GM19023 (cell line): Measurements from ENCODE around the gene SPNS3.

Experiments
- ATAC-seq: cut with Tn5 transposase; IDR thresholded peaks from one replicate; pipeline ENCODE4 v1.9.1; 2021; ENCODE audit warnings: mild to moderate bottlenecking, moderate library complexity; ENCODE audit not compliant: unreplicated experiment

The SPNS3 gene

DNA sequence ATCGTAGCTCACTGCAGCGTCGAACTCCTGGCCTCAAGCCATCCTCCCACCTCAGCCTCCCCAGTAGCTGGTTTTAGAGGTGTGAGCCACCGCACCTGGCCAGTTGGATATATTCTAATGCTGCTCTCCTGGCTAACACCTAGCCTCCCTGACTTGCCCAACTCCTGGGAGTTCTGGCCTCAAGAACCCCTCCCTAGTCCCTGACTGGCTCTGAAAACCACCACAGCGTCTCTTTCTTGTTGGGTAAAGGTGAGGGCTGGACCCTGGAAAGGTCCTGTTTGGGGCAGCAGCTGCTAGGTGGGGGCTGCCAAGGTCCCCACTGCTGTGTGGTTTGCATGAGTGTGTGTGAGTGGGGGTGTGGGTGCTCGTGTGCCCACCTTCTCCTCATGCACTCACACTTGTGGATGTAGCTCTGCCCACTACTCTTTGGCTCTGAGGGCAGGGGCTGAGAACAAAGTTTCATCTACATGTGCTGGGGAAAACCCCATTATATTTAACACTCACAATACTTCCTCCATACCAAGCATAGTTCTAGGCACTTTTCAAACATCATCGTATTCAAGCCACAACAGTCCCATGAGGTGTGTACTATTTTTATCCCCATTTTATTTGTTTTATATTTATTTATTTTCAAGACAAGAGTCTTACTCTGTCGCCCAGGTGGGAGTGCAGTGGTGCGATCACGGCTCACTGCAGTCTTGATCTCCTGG is 7.1 kb upstream of the SPNS3 start:
- ATAC-seq: no peak

DNA sequence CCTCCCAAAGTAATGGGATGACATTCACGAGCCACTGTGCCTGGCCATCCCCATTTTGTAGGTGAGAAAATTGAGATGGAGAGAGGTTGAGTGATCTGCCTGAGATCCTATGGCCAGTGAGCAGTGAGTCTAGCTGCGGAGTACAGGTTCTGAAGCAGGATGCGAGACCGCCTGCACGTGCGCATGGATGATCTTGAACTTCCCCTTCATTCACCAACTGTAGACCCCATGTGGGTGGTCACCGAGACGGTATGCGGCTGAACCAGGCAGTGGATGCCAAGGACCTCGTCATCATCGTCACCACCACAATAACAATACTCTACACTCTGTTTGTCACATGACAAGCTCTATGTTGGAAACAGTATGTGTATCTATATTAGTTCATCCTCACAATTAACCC is 6.2 kb upstream of the SPNS3 start:
- no peak for ATAC-seq

DNA sequence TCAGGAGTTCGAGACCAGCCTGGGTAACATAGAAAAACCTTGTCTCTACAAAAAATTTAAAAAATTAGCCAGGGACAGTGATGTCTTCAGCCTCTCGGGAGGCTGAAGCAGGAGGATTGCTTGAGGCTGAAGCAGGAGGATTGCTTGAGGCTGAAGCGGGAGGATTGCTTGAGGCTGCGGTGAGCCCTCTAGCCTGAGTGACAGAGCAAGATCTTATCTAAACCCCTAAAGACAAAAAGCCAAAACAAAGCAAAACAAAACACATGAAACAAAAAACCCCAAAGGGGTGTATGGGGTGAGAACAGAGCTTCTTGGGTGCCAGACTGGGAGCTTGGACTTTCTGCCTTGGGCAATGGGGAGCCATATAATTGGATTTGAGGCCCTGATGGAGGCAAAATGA is 2.6 kb downstream of the SPNS3 start:
- no peak for ATAC-seq

DNA sequence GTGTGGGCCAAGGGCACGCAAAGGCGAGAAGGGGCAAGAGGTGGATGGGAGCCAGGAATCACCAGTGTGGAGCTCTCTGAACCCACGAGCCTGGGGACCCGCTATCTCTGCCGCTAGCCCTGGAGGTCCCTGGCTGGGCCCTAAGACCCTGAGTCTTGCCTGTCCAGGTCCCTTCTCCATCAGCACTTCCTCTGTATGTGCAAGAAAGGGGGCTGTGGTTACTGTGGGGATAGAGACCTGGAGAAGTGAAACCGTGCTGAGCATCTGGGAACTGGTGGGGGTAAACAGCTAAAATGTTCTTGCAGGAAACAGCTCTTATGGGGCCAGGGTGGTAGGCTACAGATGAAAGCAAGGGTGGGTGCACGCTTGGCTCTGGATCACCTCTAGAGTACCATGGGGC is 3.1 kb downstream of the SPNS3 start:
- no peak for ATAC-seq

DNA sequence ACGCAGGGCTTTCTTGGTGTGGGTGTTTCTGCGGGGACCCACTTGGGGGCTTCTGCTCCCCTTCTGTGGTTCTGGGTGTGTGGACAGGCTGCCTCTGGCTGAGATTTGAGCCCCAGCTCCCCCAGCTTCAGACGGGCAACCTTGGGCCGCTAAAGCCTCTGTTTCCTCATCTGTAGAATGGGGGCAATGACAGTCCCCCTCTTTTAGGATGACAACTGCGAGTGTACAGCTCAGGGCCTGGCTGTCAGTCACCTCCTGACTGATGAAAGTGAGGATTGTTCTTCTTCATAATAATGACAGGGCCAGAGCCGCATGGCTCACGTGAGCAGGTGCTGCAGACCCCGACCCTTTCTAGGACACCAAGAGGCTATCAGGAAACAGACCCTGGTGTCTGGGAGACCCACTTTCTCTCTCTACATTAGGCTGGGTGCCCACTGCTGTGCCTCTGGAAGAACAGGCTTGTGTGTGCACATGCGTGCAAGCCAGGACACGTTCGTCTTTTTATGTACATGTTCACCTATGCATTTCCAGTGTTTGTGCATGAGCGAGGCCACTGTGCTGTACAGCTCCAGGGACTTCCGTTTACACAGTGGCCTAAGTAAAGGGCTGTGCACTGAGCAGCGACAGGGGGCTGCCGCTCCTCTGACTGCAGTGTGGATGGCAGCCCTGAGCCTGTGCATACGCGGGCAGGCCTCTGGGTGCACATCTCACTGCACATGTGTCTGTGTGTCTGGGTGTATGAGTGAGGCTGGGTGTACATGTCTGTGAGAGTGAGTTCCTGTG is 4.6 kb downstream of the SPNS3 start:
- ATAC-seq: no peak

DNA sequence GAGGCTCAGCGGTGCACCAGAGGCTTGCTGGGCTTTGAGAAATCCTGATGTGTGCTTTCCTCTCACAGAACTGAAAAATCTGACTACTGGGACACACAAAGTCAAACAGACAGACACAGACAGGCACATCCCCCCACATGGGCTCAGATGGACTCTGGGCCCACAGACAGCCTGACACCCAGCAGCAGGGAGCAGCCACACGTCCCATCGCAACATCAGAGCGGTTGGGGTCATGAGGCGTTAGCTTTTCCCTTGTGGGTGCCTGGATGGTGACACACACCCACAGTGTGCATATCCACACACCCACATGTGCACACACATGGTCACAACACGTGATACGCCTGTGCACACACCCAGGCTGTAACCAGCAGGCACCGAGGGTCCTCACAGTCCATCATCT is 6.3 kb downstream of the SPNS3 start:
- no peak for ATAC-seq

DNA sequence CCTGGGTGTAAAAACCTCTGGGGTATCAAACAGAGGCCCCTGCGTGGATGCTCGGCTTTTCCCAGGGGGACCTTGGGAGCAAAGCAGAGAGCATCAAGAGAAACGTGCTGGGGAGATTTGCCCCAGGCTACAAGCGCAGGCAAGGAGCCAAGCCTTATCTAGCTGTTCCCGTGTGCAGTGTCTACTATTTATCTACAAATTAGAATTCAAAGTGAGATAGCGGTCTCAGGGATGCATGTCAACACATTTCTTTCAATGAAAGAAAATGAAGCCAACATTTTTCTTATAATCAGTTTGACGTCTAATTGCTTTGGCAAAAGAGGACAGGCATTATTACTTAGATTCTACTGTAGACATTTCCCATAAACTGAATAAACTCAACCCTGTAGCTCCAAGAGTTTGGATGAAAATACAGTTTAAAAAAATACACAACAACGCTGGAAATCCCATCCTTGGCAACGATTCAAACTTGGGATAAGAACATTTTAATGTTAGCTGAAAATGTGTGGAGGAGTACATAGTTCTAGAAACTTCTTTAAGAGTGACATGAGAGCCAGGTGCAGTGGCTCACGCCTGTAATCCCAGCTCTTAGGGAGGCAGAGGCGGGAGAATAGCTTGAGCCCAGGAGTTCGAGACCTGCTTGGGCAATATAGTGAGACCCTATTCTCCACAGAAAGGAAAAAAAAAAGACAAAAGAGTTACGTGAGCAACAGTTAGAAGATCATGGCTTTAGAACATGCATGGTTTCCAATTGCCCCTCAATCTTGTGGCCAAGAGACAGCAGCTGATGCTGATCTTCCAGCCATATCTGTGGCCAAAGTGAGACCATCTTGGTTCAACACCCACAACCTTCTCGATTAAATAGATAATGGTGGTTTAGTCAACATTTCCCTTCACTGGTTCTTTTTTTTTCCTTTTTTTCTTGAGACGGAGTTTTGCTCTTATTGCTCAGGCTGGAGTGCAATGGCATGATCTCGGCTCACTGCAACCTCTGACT is 7.2 kb downstream of the SPNS3 start:
- no peak for ATAC-seq

DNA sequence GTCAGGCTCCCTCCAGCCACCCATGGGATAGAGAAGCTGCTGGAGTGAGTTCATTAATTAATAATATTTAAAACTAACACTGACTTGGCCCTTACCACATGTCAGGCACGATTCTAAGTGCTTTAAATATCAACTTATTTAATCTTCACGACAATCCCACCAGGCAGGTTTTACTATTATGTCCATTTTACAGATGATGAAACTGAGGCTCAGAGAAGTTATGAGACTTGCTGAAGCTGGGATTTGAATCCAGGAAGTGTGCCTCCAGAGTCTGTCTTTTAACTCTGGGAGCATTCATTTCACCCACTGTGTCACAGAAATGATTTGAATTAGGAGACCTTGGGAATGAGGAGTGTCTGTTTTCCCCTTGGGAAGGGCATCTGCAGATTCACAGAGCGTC is 8.8 kb downstream of the SPNS3 start:
- ATAC-seq: no peak

DNA sequence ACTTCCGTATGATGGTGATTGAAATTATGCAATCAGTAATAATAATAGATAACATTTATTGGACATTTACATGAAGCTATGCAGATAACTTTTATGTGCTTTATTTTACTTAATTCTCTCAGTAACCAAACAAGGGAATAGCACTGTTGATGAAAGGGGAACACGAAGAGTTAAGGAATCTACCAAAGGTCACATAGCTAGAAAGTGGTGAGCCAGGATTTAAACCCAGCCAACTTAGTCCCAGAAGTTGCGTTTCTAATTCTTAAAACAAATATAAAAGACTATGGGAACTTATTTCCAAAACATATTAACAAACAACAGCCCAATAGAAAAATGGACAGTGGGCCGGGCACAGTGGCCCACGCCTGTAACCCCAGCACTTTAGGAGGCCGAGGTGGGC is 9.7 kb downstream of the SPNS3 start:
- no peak for ATAC-seq

DNA sequence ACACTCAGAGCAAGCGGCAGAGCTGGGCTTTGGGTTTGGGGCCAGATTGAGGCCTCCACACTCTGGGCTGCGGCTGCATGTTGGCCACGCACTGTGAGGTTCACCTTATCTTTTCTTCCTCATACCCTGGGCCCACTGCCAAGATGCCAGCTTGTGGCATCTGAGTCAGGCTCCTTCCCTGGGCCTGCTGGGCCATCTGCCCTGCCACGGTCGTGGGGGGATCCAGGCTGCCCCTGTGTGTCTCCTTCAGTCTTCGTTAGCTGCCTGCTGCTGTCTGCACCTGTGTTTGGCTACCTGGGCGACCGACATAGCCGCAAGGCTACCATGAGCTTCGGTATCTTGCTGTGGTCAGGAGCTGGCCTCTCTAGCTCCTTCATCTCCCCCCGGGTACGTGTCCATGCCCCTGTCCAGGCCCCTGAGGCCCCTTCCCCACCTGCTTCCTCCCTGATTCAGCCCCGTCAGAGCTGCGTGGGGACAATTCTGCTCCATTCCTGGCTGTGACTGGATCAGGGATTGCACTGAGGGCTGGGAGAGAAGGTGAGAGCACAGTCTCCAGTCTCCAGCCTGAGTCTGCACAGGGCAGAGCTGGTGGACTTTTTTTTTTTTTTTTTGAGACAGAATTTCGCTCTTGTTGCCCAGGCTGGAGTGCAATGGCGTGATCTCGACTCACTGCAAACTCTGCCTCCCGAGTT is 11.2 kb downstream of the SPNS3 start:
- ATAC-seq: no peak

DNA sequence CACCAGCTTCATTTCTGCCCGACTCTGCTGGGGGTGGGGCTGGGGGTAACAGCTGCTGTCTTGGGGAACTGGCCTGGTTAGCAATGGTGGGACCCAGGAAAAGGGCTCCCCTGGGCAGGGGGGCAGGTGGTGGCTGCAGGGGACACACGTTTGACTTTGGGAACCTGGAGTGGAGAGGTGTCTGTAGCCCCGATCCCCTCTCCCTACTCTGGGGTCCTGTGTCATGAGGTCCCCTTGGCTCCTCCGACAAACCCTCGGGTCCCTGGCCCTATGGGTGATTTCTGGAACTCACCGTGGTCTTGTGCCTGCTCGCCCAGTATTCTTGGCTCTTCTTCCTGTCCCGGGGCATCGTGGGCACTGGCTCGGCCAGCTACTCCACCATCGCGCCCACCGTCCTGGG is 12.0 kb downstream of the SPNS3 start:
- no peak for ATAC-seq

DNA sequence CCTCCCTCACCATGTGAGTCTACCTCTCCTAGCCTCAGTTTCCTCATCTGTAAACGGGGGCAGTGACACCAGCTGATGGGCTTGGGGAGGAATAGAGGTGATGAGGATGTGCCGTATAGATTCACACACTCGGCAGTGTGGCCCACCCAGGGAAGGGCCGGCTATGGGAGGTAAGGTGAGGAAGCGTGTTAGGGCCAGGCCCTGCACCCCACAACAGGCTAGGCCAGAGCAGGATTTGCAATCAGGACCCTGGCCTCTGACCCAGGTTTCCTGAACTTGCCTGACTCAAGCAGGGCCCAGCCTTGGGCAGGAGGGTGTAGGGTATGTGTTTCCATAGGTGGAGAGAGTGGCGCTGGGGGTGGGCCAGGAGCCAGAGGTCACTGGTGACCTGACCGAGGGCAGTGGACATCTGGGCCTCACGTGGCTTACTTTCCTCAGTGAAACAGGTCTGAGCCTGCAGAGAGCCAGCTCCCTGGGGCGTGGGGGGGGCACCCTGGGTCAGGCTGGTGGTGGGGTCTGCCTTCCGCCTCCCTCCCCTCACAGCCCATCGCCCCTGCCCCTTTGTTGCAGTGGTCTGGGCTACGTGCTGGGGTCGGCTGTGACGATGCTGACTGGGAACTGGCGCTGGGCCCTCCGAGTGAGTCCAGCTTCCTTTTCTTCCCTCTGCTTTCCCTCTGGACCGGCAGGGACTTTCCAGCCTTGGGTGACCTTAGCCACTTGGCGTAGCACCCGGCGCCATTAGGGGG is 12.8 kb downstream of the SPNS3 start:
- no peak for ATAC-seq

DNA sequence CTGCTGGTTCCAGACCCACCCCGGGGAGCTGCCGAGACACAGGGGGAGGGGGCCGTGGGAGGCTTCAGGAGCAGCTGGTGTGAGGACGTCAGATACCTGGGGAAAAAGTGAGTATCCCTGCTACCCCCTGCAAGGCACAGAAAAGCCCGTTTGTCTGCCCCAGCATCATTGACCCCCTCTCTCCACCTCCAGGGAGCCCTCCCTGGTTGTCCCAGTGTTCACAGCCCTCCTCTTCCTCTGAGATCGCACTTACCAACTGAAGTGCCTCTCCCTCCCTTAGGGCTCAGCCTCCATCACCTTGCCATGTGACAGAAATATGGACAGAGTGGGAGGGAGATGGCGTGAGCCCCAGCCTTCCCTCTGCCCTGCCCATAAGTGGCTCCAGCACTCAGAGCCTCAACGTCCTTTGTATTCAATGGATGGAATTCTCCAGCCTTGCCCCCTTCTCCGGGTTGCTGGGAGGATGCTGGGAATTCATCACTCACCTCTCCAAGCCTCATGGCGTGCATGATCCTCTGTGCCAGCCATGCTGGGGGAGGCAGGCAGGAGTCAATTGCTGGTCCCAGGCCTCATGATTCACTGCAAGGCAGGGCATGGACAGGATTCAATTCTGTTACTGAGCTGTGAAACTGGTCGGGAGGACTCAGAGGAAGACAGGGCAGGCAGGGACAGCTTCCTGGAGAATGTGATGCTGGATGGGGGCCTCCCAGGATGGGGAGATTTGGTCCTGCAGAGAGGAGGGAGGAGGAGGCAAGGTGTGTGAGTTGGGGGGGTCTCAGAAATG is 14.6 kb downstream of the SPNS3 start:
- no peak for ATAC-seq

DNA sequence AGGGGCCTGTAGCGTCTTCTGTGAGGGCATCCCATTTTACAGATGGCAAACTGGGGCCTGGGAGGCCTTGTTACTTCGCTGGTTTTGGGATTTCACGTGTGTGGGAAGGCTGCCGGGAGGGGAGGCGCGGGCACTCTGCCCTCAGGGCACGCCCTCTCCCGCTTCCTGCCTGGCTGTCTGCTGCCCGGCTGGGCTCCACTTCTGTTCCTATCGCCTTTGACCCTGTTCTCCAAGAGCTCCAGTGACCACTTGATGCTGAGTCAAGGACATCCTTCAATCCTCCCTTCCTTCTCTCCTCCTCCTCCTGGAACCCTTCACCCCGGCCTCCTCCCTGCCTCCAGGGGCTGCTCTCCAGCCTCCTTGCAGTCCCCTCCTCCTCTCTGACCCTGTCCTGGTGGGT is 16.0 kb downstream of the SPNS3 start:
- no peak for ATAC-seq

DNA sequence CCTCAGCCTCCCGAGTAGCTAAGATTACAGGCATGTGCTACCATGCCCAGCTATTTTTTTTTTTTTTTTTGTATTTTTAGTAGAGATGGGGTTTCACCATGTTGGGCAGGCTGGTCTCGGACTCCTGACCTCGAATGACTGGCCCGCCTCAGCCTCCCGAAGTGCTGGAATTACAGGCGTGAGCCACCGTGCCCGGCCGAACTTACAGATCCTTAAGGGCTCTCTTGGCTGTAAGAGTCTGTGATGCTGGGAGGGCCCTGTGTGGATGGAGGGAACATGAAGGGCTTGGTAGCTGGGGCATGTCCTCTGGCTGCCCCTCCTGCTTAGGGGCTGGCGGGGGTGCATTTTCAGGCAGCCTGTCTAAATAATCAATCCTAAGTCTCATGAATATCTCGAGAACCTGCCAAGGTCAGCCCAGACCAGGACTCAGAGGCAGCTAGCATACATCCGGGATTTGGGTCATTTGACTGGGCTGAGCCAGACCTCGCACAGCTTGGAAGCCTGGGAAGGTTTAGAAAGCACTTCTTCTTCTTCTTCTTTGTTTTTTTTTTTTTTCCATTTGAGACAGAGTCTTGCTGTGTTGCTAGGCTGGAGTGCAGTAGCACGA is 17.1 kb downstream of the SPNS3 start:
- no peak for ATAC-seq

DNA sequence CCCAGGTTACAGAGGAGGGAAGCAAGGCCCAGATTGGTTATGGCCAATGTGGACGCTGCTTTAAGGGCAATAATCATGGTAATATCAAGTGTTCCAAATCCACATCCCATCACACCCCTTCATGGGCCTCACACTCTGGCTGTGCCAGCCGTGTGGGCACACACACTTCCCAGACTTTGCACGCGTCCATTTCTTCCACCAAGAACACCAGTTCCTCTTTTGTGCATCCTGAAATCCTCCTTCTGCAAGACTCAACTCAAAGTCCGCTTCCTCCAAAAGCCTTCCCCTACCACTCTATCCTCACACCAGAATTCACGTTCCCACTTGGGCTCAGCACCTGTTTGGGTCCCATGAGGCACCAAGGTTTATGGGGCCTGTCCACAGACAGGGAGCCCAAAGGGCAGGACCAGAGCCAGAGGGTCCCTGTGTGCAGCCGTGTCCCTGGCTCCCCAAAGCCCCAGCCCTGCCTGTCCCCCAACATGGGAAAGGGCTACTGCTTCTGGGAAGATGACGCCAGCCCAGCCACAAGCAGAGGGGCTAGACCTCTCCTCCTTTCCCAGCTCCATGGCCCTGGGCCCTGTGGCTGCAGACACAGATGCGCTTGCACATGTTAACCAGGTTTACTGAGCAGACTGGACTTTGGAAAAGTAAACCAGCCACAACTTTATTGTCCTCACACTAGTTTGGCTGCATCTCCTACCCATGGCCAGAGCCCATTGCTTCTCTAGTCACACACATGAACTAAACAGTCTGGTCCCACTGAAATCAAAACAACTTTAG is 20.3 kb downstream of the SPNS3 start:
- ATAC-seq: no peak

DNA sequence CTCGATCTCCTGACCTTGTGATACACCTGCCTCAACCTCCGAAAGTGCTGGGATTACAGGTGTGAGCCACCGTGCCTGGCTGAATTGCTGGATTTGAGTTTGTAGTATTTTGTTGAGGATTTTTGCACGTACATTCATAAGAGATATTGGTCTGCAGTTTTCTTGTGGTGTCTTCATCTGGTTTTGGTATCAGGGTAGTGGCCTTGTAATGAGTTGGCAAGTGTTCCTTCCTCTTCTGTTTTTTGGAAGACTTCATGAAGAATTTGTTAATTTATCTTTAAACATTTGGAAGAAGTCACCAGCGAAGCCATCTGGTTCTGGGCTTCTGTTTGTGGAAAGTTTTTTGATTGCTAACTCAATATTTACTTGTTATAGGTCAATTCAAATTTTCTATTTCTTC is 26.9 kb downstream of the SPNS3 start:
- no peak for ATAC-seq

DNA sequence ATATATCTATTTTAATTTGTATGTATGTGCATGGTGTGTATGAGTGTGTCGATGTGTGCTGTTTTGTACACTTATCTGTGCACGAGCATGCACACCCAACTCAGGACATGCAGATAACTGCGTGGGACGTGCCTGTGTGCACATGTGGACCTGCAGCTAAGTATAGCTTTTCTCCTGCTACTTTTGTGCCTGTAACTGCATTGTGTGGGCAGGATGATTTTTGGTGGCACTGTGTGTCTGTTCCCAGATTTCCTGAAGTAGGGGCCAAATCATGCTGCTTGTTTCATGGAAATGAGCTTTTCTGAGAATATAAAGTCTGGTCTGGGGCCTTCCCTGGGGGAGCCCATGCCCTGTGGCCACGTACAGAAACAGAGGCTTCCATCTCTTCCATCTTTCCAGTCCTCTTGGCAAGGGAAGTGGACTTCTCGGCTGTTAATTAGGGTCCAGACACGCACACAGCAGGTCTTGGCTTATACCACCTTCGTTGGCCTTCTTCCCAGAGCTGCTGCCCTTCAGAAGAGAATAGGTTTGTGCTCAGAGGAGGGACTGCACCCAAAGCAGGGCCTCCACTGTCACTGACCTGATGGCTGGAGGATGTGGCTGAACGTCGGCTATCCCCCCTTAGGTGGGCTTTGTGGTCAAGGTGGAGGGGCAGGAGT is 30.2 kb downstream of the SPNS3 start:
- no peak for ATAC-seq
